HG03354 (cell line): ENCODE data around the gene DNAJC1.
"Not testable (repeated sequence)": the region's sequence is repeated elsewhere in the genome, so short reads cannot be mapped to it uniquely, and the experiment has no call there.

Experiments used
- ATAC-seq: cut with Tn5 transposase; IDR thresholded peaks from one replicate; pipeline ENCODE4 v1.9.1; 2021; ENCODE audit warnings: mild to moderate bottlenecking; ENCODE audit not compliant: unreplicated experiment, poor library complexity, severe bottlenecking

The DNAJC1 gene

DNA sequence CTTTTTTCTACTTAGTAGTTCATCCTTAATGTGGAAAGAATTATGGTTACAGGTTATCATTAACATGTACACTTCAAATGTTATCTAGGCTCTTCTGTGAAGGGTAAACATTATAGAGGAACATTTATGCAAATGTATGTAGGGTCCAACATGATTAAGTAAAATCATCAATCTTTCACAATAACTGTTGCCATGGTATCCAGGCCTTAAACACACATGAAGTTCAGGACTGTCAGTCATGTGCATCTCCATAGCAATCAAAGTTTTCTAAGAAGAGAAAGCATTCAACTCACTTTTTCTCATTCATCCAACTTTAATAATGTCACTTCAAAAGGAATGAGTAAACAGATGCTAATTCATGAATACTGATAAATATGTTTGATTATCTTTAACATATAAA, 83.6 kb downstream of the DNAJC1 start:
- ATAC-seq: peak; percentile 76

- no peak for ATAC-seq
Measured at GRCh38 chr10:21919117-21919516, 84.4 kb downstream of the DNAJC1 start.

DNA sequence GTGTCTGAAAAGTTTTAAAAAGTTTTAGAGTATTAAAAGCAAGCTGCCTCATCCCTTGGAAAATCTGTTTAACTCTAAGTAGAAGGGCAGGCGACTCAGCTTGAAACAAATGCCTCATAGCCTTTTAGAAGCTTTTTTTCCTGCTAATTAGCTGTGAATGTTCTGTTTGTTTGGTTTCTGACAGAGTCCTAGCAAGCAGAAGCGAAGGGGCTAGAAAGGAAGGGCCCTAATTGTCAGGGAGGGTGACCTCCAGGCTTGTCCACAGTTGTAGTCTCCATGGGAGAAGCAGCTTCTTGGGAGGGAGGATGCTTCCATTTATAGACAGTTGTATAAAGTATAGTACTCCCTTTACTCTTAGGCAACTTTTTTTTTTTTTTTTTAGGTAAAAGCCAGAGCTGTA, 90.9 kb downstream of the DNAJC1 start:
- no peak for ATAC-seq

DNA sequence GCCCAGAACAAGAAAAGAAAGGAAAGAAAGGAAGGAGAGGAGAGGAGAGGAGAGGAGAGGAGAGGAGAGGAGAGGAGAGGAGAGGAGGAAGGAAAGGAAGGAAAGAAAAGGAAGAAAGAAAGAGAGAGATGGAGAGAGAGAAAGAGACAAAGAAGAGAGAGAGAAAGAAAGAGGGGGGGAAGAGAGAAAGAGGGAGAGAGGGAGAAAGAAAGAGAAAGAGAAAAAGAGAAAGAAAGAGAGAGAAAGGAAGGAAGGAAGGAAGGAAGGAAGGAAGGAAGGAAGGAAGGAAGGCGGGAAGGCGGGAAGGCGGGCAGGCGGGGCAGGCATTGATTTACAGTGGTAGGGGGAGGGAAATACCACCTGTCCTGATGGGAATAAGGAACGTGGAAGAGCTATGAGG, 92.7 kb downstream of the DNAJC1 start:
- ATAC-seq: no peak

- no peak for ATAC-seq
Measured at GRCh38 chr10:21907436-21907835, 96.1 kb downstream of the DNAJC1 start.

- no peak for ATAC-seq
Measured at GRCh38 chr10:21904930-21905329, 98.6 kb downstream of the DNAJC1 start.

- ATAC-seq: no peak
Measured at GRCh38 chr10:21899736-21900135, 103.8 kb downstream of the DNAJC1 start.

DNA sequence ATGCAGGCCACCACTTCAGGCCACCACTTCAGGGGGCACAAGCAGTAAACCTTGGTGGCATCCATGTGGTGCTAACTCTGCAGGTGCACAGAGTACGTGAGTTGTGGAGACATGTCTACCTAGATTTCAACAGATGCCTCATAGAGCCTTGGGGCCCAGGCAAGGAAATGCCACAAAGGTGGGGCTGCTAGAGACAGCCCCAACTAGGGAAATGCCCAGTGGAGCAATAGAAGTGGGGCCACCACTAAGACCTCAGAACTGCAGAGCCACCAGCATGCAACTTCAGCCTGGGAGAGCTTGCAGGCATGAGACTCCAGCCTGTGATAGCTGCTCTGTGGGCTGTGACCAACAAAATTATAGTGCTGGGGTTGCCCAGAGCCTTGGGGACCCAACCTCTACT, 107.6 kb downstream of the DNAJC1 start:
- no peak for ATAC-seq

- ATAC-seq: no peak
Measured at GRCh38 chr10:21894648-21895342, 108.7 kb downstream of the DNAJC1 start.

GRCh38 chr10:21891439-21891838, 112.1 kb downstream of the DNAJC1 start:
- no peak for ATAC-seq

GRCh38 chr10:21889477-21890275, 113.9 kb downstream of the DNAJC1 start:
- peak; percentile 33 for ATAC-seq

DNA sequence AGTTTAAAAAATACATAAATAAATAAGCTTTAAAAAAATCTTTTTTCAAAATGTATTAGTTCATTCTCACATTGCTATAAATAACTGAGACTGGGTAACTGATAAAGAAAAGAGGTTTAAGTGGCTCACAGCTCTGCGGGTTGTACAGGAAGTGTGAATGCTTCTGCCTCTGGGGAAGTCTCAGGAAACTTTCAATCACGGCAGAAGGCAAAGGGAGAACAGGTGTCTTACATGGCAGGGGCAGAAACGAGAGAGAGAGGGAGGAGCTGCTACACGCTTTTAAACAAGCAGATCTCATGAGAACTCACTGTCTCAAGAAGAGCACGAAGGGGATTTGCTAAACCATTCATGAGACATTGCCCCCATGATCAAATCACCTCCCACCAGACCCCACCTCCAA, 114.6 kb downstream of the DNAJC1 start:
- ATAC-seq: peak; percentile 97

DNA sequence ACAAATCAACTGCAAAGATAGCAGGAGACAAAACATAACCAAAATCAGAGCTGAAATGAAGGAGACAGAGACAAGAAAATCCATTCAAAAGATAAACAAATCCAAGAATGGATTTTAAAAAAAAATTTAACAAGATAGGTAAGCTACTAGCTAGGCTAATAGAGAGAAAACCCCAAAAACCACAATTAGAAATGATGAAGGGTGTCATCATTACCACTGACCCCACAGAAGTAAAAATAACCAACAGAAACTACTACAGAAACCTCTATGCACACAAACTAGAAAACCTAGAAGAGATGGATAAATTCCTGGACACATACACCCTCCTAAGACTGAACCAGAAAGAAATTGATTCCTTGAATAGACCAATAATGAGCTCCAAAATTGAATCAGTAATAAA, 117.6 kb downstream of the DNAJC1 start:
- ATAC-seq: no peak

GRCh38 chr10:21873198-21873597, 130.3 kb downstream of the DNAJC1 start:
- no peak for ATAC-seq

DNA sequence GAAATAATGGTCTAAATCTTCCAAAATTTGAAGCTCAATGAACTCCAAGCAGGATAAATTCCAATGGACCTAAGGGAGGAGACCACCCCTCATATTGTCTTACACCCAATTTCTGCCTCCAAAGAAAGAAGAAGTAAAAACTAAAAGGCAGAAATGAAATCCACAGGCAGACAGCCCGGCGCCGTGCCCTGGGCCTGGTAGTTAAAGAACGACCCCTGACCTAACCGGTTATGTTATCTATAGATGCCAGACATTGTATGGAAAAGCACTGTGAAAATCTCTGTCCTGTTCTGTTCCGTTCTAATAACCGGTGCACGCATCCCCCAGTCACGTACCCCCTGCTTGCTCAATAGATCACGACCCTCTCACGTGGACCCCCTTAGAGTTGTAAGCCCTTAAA, 130.8 kb downstream of the DNAJC1 start:
- not testable (repeated sequence) for ATAC-seq

GRCh38 chr10:21870849-21871248, 132.7 kb downstream of the DNAJC1 start:
- no peak for ATAC-seq

GRCh38 chr10:21869087-21869486, 134.4 kb downstream of the DNAJC1 start:
- ATAC-seq: not testable (repeated sequence)

DNA sequence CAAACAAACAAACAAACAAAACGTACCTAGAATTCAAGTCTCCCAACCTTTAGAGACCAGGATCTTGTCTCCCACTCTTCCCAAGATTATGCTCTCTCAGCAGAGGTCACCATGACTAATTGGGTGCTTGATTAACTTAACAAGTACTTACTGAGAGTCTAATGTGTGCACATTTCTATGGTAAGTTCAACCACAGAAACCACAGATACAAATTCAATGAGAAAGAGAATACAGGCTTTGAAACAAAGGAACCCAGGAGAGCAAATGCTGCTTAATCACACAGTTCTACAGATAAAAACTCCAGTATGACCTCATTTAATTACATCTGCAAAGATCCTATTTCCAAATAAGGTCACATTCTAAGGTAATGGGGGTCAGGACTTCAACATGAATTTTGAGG, 142.8 kb downstream of the DNAJC1 start:
- ATAC-seq: no peak

DNA sequence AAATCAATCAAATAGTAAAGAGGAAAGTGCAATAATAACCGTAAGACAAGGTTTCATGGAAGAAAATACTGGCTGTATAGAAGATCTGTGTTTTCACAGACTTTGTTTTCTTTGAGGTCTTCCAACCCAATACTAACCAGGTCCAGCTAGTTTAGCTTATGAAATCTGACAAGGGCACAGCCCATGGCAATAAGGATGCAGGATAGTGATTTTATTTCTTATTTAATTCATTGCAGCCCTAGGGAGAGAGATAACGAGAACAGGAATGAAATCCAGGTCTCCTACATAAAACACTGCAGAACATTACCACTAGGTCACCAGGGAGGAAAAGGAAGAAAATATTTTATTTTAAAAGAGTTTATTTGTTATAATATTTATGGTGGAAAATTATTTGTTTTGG, 145.1 kb downstream of the DNAJC1 start:
- ATAC-seq: no peak

GRCh38 chr10:21849607-21850006, 153.9 kb downstream of the DNAJC1 start:
- no peak for ATAC-seq

- ATAC-seq: no peak
Measured at GRCh38 chr10:21843645-21844044, 159.9 kb downstream of the DNAJC1 start.
